ENCODE measurements around the gene NTN3. TPM values are rescaled to one million over a fixed set of nuclear protein-coding genes. Genes with fewer than 3 reads are reported as not detected.

NTN3 gene
- total and polyA plus RNA-seq, 2 of the 4 experiments (the other 2 are of a cell fraction): 0.18 to 0.38 TPM

DNA sequence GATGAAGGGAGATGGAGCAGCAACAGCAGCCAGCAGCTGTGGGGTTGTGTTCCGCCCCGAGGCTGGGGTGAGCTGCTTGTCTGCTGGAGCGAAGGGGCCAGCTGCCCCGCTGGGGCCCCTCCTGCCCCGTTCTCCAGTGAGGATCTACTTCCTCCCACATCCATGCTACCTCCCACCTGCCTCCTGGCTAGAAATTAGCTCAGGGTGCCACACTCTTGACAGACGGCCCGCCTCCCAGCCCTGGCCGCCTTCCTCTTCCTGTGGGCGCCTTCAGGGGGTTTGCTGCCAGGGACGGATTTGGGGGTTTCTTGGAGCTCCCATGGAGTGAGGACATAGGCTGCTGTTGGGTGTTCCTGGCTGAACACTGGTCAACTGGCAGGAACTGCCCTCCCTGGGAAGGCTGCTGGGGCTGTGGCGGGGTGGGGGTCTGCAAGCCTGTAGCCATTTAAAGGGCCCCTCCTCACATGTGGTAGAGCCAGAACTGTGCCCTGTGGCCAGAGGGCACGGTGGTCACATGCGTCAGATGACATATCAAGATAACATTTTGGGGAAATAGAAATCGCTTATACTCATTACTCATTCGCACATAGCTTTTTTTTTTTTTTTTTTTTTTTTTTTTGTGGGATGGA lies 16.9 kb downstream of the NTN3 start:
- Histone ChIP-seq H3K4me2 (ENCODE audit: low read depth, low read length) (no peak overlapping the region), H4K5ac (ENCODE audit: low read depth, low read length) (no peak overlapping the region), H3K9ac (ENCODE audit: low read depth, low read length) (no peak overlapping the region; the same call in 1 of the 2 replicates), H4K91ac (ENCODE audit: insufficient read depth, low read depth, low read length) (no peak overlapping the region), H3K27me3 (ENCODE audit: control insufficient read depth, insufficient read depth, low read length) (no peaks in the 10 kb centered on the region), H3K79me1 (ENCODE audit: low read depth in 1 of 2, low read length in 2 of 2) (peaks cover 30 to 70% of the 10 kb centered on the region in 2 experiments), H2BK120ac (ENCODE audit: low read depth, low read length) (no peak overlapping the region), H2BK15ac (ENCODE audit: low read depth, low read length) (no peak overlapping the region), H2BK5ac (ENCODE audit: low read depth, low read length, poor library complexity, severe bottlenecking) (no peak overlapping the region), H3K36me3 (ENCODE audit: control insufficient read depth, insufficient read depth, low read length) (peaks cover 2% of the 10 kb centered on the region; the same call in 1 of the 2 replicates), H3K18ac (ENCODE audit: low read depth, low read length) (no peak overlapping the region), H4K20me1 (ENCODE audit: insufficient read depth, low read length) (peaks cover 21% of the 10 kb centered on the region), H2AK5ac (ENCODE audit: low read depth, low read length) (no peak overlapping the region), H3K56ac (ENCODE audit: extremely low read depth, insufficient read depth, low read length) (no peak overlapping the region), H2AFZ (replicated peaks; ENCODE audit: low read length, poor library complexity) (no peak overlapping the region), H4K8ac (ENCODE audit: low read depth in 2 of 2, low read length in 2 of 2) (no peak overlapping the region), H2AK9ac (replicated peaks; ENCODE audit: low read depth, low read length, poor library complexity) (peak overlapping the region; percentile 35), H3K9me3 (ENCODE audit: control insufficient read depth, insufficient read depth, low read length) (no peaks in the 10 kb centered on the region), H2BK20ac (ENCODE audit: low read depth, low read length) (no peak overlapping the region), H3K4me1 (ENCODE audit: control insufficient read depth, insufficient read depth, low read length) (peaks cover 20% of the 10 kb centered on the region), H3K4me3 (ENCODE audit: insufficient read depth, low read depth, low read length) (no peak overlapping the region), H3K4ac (ENCODE audit: low read depth, low read length) (no peak overlapping the region), H3K9me1 (ENCODE audit: insufficient read depth, low read length) (peaks cover 7% of the 10 kb centered on the region; the same call in 1 of the 2 replicates), H3K14ac (replicated peaks; ENCODE audit: low read depth, low read length) (no peak overlapping the region), H3K27ac (ENCODE audit: insufficient read depth, low read length) (no peak overlapping the region), H3K23ac (ENCODE audit: low read depth, low read length) (no peak overlapping the region)
- POLR2A ChIA-PET (ENCODE audit: unreplicated experiment): interaction anchor here (0.6 kb wide), 1 partner anchor 17 kb away, joined by 8 read pairs; the partner anchor contains the start of gene NTN3
- intact Hi-C loops (cut with micrococcal nuclease) (no loop called here), in situ Hi-C loops (cut with MboI; ENCODE audit: low sequenced_read_pairs) (no loop called here), dilution Hi-C loops (cut with HindIII; ENCODE audit: low sequenced_read_pairs, unreplicated experiment) (no loop called here)
- CTCF ChIA-PET: no interaction called here
- DNase-seq (no peak), ATAC-seq (ENCODE audit: low read depth) (no peak)
- BruUV-seq (replicated peaks): no TSS peak
- no peak for TF ChIP-seq MAZ (IDR thresholded peaks at IDR 0.05; ENCODE audit: borderline replicate concordance, low read depth, low read length)
- TF ChIP-seq, protein P1, sequence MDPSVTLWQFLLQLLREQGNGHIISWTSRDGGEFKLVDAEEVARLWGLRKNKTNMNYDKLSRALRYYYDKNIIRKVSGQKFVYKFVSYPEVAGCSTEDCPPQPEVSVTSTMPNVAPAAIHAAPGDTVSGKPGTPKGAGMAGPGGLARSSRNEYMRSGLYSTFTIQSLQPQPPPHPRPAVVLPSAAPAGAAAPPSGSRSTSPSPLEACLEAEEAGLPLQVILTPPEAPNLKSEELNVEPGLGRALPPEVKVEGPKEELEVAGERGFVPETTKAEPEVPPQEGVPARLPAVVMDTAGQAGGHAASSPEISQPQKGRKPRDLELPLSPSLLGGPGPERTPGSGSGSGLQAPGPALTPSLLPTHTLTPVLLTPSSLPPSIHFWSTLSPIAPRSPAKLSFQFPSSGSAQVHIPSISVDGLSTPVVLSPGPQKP (IDR thresholded peaks at IDR 0.05; ENCODE audit: borderline replicate concordance, low read depth, low read length): no peak
- no peak for TF ChIP-seq MAFK (IDR thresholded peaks at IDR 0.05; ENCODE audit: low read depth, low read length)
- no peak for TF ChIP-seq RFX5 (IDR thresholded peaks at IDR 0.05; ENCODE audit: low read depth, low read length)
- TF ChIP-seq, protein P2, sequence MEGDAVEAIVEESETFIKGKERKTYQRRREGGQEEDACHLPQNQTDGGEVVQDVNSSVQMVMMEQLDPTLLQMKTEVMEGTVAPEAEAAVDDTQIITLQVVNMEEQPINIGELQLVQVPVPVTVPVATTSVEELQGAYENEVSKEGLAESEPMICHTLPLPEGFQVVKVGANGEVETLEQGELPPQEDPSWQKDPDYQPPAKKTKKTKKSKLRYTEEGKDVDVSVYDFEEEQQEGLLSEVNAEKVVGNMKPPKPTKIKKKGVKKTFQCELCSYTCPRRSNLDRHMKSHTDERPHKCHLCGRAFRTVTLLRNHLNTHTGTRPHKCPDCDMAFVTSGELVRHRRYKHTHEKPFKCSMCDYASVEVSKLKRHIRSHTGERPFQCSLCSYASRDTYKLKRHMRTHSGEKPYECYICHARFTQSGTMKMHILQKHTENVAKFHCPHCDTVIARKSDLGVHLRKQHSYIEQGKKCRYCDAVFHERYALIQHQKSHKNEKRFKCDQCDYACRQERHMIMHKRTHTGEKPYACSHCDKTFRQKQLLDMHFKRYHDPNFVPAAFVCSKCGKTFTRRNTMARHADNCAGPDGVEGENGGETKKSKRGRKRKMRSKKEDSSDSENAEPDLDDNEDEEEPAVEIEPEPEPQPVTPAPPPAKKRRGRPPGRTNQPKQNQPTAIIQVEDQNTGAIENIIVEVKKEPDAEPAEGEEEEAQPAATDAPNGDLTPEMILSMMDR (conservative IDR thresholded peaks at IDR 0.05; ENCODE audit: low read depth, low read length): no peak
- TF ChIP-seq CEBPB (IDR thresholded peaks at IDR 0.05; ENCODE audit: low read depth, low read length): no peak
- no peak for TF ChIP-seq FOS (IDR thresholded peaks at IDR 0.05; ENCODE audit: low read depth, low read length)
- no peak for TF ChIP-seq CHD1 (IDR thresholded peaks at IDR 0.05; ENCODE audit: low read depth, low read length)
- TF ChIP-seq, protein P3, sequence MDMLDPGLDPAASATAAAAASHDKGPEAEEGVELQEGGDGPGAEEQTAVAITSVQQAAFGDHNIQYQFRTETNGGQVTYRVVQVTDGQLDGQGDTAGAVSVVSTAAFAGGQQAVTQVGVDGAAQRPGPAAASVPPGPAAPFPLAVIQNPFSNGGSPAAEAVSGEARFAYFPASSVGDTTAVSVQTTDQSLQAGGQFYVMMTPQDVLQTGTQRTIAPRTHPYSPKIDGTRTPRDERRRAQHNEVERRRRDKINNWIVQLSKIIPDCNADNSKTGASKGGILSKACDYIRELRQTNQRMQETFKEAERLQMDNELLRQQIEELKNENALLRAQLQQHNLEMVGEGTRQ (IDR thresholded peaks at IDR 0.05; ENCODE audit: low read depth, low read length): no peak
- no peak for TF ChIP-seq MXI1 (IDR thresholded peaks at IDR 0.05; ENCODE audit: borderline replicate concordance, low read depth, low read length)
- WGBS, 2 experiments (ENCODE audit: extremely low coverage in 2 of 2, insufficient read length in 1 of 2): no CpG with 5 or more reads among the region's 15 CpGs

All from IMR-90 (cell line).